Naive thymus-derived CD4-positive, alpha-beta T cell (primary cell): ENCODE data around the gene UBXN11. TPM values are rescaled to one million over a fixed set of nuclear protein-coding genes. Genes with fewer than 3 reads are reported as not detected.
A peak's percentile ranks its signal among the peaks of the same experiment; 100 is the strongest.
"Not testable (repeated sequence)": the region's sequence is repeated elsewhere in the genome, so short reads cannot be mapped to it uniquely, and the experiment has no call there.

Source experiments
- ATAC-seq: fragments of 150-1000 bp; cut with Tn5 transposase; 2 replicates; pipeline ENCODE4 v1.10.0; 2021; ENCODE audit warnings: mild to moderate bottlenecking, moderate library complexity
- CTCF ChIA-PET: fragments of 350-600 bp; sonication (Branson Sonifier 250); formaldehyde crosslinking; loops from one replicate; lab custom pipeline; 2021; ENCODE audit warnings: antibody characterized with exemption; lab: Charles Lee
- POLR2A ChIA-PET: fragments of 350-600 bp; sonication (Branson Sonifier 250); formaldehyde crosslinking; loops from one replicate; lab custom pipeline; 2021; ENCODE audit warnings: antibody characterized with exemption, inconsistent platforms; lab: Charles Lee
- DNase-seq, 9 donors: peaks; one replicate each; pipeline versions ENCODE4 v3.0.0 to v3.0.0-alpha.2; 2020 to 2022; ENCODE audit warnings: mixed read lengths in 1 of 9
- H3K27ac ChIP-seq: one replicate; pipeline ENCODE4 v1.7.0; 2013; ENCODE audit warnings: mild to moderate bottlenecking, low read depth, low read length, moderate library complexity
- H3K27me3 ChIP-seq, 2 donors: one replicate each; pipeline ENCODE4 v1.7.0; 2013; ENCODE audit warnings: low read length in 2 of 2, mild to moderate bottlenecking in 2 of 2, moderate library complexity in 2 of 2; ENCODE audit not compliant: control insufficient read depth in 2 of 2, insufficient read depth in 2 of 2
- H3K36me3 ChIP-seq, 3 experiments: 1 replicate in 2 of 3; 2 replicates in 1 of 3; pipeline ENCODE4 v1.7.0; 2013; ENCODE audit warnings: low read length in 3 of 3, mild to moderate bottlenecking in 3 of 3, moderate library complexity in 1 of 3; ENCODE audit not compliant: insufficient read depth in 3 of 3, control insufficient read depth in 2 of 3
- H3K4me1 ChIP-seq, 2 donors: one replicate each; pipeline ENCODE4 v1.7.0; 2013; ENCODE audit warnings: low read length in 2 of 2, mild to moderate bottlenecking in 2 of 2, moderate library complexity in 1 of 2; ENCODE audit not compliant: control insufficient read depth in 2 of 2, insufficient read depth in 2 of 2
- H3K4me3 ChIP-seq: 2 replicates; pipeline ENCODE4 v1.7.0; 2013; ENCODE audit warnings: mild to moderate bottlenecking, low read length
- H3K9me3 ChIP-seq, 3 experiments: 1 replicate in 2 of 3; 2 replicates in 1 of 3; pipeline ENCODE4 v1.7.0; 2013; ENCODE audit warnings: low read length in 3 of 3; ENCODE audit not compliant: control insufficient read depth in 2 of 3
- H3K27ac Mint-ChIP-seq, 9 donors: one replicate each; pipeline ENCODE4 v1.8.0; 2020 to 2022; ENCODE audit warnings: mixed read lengths in 9 of 9, mild to moderate bottlenecking in 8 of 9, moderate library complexity in 5 of 9, inconsistent platforms in 2 of 9
- H3K27me3 Mint-ChIP-seq, 5 donors: one replicate each; pipeline ENCODE4 v1.8.0; 2021 to 2022; ENCODE audit warnings: mixed read lengths in 5 of 5, mild to moderate bottlenecking in 1 of 5
- H3K36me3 Mint-ChIP-seq, 5 donors: one replicate each; pipeline ENCODE4 v1.8.0; 2020 to 2022; ENCODE audit warnings: mixed read lengths in 5 of 5, mild to moderate bottlenecking in 3 of 5, inconsistent platforms in 1 of 5
- H3K4me1 Mint-ChIP-seq, 7 donors: one replicate each; pipeline ENCODE4 v1.8.0; 2020 to 2022; ENCODE audit warnings: mixed read lengths in 7 of 7, mild to moderate bottlenecking in 3 of 7, inconsistent platforms in 1 of 7
- H3K4me3 Mint-ChIP-seq, 10 donors: one replicate each; pipeline ENCODE4 v1.8.0; 2020 to 2022; ENCODE audit warnings: mild to moderate bottlenecking in 10 of 10, mixed read lengths in 10 of 10, moderate library complexity in 6 of 10, inconsistent platforms in 2 of 10
- H3K9me3 Mint-ChIP-seq, 11 donors: one replicate each; pipeline ENCODE4 v1.8.0; 2020 to 2022; ENCODE audit warnings: mixed read lengths in 11 of 11, mild to moderate bottlenecking in 4 of 11, inconsistent platforms in 1 of 11, moderate library complexity in 1 of 11
- intact Hi-C, 2 donors: fragments of 100-400 bp; cut with micrococcal nuclease; formaldehyde crosslinking; loops; one replicate each; pipeline ENCODE4 v1.15.1; 2023
- polyA plus RNA-seq, 2 donors: library from polyadenylated mRNA; unstranded; fragments of 300-500 nt; fragmentation: Illumina TruSeq; gene quantifications; one replicate each; pipeline ENCODE4 v1.2.3, GENCODE V29; 2021
- total RNA-seq, 6 experiments: library from RNA in 5 of 6; stranded (reverse) in 5 of 6; gene quantifications; 1 replicate in 5 of 6; 2 replicates in 1 of 6; pipeline ENCODE4 v1.2.3 and lab custom pipeline; 2021 to 2026

UBXN11 gene
- total and polyA plus RNA-seq, 7 experiments from 2014 or later, result 10.5 to 131 (median 49.6) TPM

DNA sequence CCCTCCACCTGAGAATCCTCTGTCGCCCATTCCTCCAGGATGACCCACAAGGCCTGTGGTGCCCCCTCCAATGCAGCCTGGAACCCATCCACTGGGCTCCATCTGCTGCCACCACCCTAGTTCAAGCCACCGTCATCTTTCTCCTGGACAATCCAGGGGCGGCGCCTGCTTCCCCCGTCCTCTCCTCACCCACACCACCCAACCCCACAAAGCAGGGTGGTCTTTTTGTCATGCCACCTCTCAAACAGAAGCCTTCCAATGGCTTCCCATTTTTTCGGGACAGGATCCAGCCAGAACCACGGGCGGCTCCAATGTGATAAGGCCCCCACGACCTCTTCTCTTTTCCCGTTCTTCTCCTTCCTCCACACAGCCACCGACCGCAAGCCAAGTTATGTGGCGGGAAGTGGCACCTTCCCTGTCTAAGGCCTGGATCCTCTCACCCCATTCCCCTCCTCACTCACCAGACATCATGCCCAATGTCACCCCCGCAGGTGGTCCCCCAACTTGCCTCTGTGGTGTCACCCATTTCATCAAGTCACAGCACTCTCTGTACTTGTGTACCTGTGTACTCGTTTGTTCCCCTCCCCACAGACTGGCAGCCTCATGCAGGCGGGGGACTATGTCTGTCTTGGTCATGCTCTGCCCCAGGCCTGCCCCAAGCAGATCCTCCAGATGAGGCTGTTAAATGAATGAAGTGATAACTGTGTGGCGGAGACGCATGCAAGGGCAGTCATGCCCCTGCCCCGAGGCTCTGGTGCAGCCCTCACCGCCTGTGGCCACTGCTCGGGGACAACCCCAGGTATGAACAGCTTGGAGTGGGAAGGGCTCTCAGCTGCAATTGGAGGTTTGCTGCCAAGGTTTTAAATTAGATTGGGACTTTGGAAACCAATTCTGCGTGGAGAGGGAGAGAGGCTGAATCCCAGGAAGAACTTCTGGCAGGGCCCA lies 11.0 kb downstream of the UBXN11 start:
- H3K4me1 Mint-ChIP-seq, result peaks cover 14 to 64% (median 47%) of the 10 kb centered on the region in 7 donors
- no peaks in the 10 kb centered on the region for H3K9me3 Mint-ChIP-seq
- ChIA-PET CTCF (interaction anchor here (0.5 to 0.8 kb wide), 2 partner anchors 12 to 1331 kb away, joined by 3 to 4 read pairs; no protein-coding TSS in a partner anchor), POLR2A (interaction anchor here (2.4 to 26.8 kb wide), 3 partner anchors 13 to 23 kb away, joined by 13 to 1967 read pairs (median 45); partner anchors contain the start of genes CD52 and UBXN11)
- no peaks in the 10 kb centered on the region for H3K27me3 Mint-ChIP-seq
- H3K36me3 Mint-ChIP-seq, result peaks cover 0 to 25% (median 3%) of the 10 kb centered on the region in 5 donors
- H3K27ac Mint-ChIP-seq, result peak overlapping the region in 7 of 9 donors; percentile 39 to 96 (median 78)
- ATAC-seq (no peak), DNase-seq (no peak)
- Histone ChIP-seq H3K9me3 (no peaks in the 10 kb centered on the region), H3K4me3 (no peak overlapping the region), H3K4me1 (peaks cover 19 to 29% of the 10 kb centered on the region in 2 donors), H3K27me3 (no peaks in the 10 kb centered on the region), H3K27ac (no peak overlapping the region), H3K36me3 (peaks cover 0 to 18% (median 0%) of the 10 kb centered on the region in 3 experiments)
- intact Hi-C loops, result no loop called here
- no peak overlapping the region for H3K4me3 Mint-ChIP-seq

GRCh38 chr1:26293911-26294463 lies 12.4 kb downstream of the UBXN11 start:
- Mint-ChIP-seq H3K4me1 (peaks cover 23 to 66% (median 51%) of the 10 kb centered on the region in 7 donors), H3K27ac (peak overlapping the region in 4 of 9 donors; percentile 39 to 96 (median 63)), H3K36me3 (peaks cover 0 to 25% (median 3%) of the 10 kb centered on the region in 5 donors), H3K4me3 (peak overlapping the region in 1 of 10 donors; percentile 16), H3K27me3 (no peaks in the 10 kb centered on the region), H3K9me3 (no peaks in the 10 kb centered on the region)
- Histone ChIP-seq H3K27ac (no peak overlapping the region), H3K27me3 (no peaks in the 10 kb centered on the region), H3K4me1 (peaks cover 34 to 44% of the 10 kb centered on the region in 2 donors), H3K4me3 (no peak overlapping the region), H3K36me3 (peaks cover 0 to 18% (median 0%) of the 10 kb centered on the region in 3 experiments), H3K9me3 (no peaks in the 10 kb centered on the region)
- intact Hi-C loops, result no loop called here
- POLR2A ChIA-PET, result interaction anchor here (0.7 to 26.8 kb wide), 3 partner anchors 15 to 79 kb away, joined by 3 to 1967 read pairs (median 109); partner anchors contain the start of genes CD52, SH3BGRL3 and UBXN11
- ATAC-seq (no peak), DNase-seq (no peak)
- CTCF ChIA-PET, result interaction anchor here (0.7 to 1.3 kb wide), 4 partner anchors 10 to 27 kb away, joined by 3 read pairs; no protein-coding TSS in a partner anchor

GRCh38 chr1:26292735-26293134 lies 13.7 kb downstream of the UBXN11 start:
- H3K27me3 ChIP-seq, H3K9me3 ChIP-seq, H3K4me3 ChIP-seq, intact Hi-C loops, H3K27me3 Mint-ChIP-seq, DNase-seq, ATAC-seq, H3K9me3 Mint-ChIP-seq, H3K4me3 Mint-ChIP-seq: not testable (repeated sequence)
- Mint-ChIP-seq H3K27ac (peak overlapping the region; percentile 13 to 97 (median 94)), H3K4me1 (peaks cover 35 to 78% (median 63%) of the 10 kb centered on the region in 7 donors), H3K36me3 (peaks cover 0 to 25% (median 3%) of the 10 kb centered on the region in 5 donors)
- POLR2A ChIA-PET, result interaction anchor here (0.9 to 26.8 kb wide), 3 partner anchors 8 to 21 kb away, joined by 3 to 1967 read pairs (median 109); partner anchors contain the start of genes CD52, SH3BGRL3 and UBXN11
- CTCF ChIA-PET, result interaction anchor here (1.1 to 1.3 kb wide), 3 partner anchors 15 to 26 kb away, joined by 3 to 6 read pairs (median 4); no protein-coding TSS in a partner anchor
- peaks cover 0 to 18% (median 0%) of the 10 kb centered on the region in 3 experiments for H3K36me3 ChIP-seq
- peak overlapping the region; percentile 40 for H3K27ac ChIP-seq
- peaks cover 46 to 57% of the 10 kb centered on the region in 2 donors for H3K4me1 ChIP-seq

DNA sequence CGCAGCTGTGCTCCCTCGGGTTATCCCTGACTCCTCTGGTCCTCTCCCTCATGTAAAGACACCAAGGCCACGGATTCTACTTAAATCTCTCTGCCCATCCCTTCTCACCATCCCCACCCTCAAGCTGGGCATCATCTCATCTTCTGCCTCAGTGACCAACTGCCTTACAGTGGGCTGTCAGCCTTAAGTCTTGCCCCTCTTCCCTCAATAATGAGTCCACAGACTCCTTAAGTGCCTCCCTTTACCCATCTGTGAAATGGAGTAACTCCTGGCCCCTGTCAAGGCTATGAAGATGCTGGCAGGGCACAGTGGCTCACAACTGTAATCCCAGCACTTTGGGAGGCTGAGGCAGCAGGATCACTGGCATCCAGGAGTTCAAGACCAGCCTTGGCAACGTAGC lies 14.5 kb downstream of the UBXN11 start:
- H3K9me3 Mint-ChIP-seq, result no peaks in the 10 kb centered on the region
- H3K4me1 Mint-ChIP-seq, result peaks cover 43 to 86% (median 71%) of the 10 kb centered on the region in 7 donors
- CTCF ChIA-PET, result no interaction called here
- Histone ChIP-seq H3K9me3 (no peaks in the 10 kb centered on the region), H3K27ac (peak overlapping the region; percentile 86), H3K4me3 (no peak overlapping the region), H3K4me1 (peaks cover 54 to 65% of the 10 kb centered on the region in 2 donors), H3K27me3 (no peaks in the 10 kb centered on the region), H3K36me3 (peaks cover 0 to 13% (median 0%) of the 10 kb centered on the region in 3 experiments)
- H3K36me3 Mint-ChIP-seq, result peaks cover 0 to 25% (median 3%) of the 10 kb centered on the region in 5 donors
- no peaks in the 10 kb centered on the region for H3K27me3 Mint-ChIP-seq
- POLR2A ChIA-PET, result interaction anchor here (10.1 to 26.8 kb wide), 2 partner anchors 13 to 22 kb away, joined by 109 to 1967 read pairs; partner anchors contain the start of genes CD52, SH3BGRL3 and UBXN11
- DNase-seq (no peak), ATAC-seq (no peak)
- peak overlapping the region in 7 of 10 donors; percentile 17 to 81 (median 58) for H3K4me3 Mint-ChIP-seq
- peak overlapping the region; percentile 85 to 99 (median 96) for H3K27ac Mint-ChIP-seq
- intact Hi-C loops, result no loop called here

- DNase-seq (no peak), ATAC-seq (no peak)
- ChIA-PET CTCF (interaction anchor here (1.1 kb wide), 1 partner anchor 8 kb away, joined by 3 read pairs; no protein-coding TSS in a partner anchor), POLR2A (interaction anchor here (10.1 to 26.8 kb wide), 2 partner anchors 13 to 22 kb away, joined by 109 to 1967 read pairs; partner anchors contain the start of genes CD52, SH3BGRL3 and UBXN11)
- Histone ChIP-seq H3K36me3 (peaks cover 0 to 8% (median 0%) of the 10 kb centered on the region in 3 experiments), H3K9me3 (no peaks in the 10 kb centered on the region), H3K27me3 (no peaks in the 10 kb centered on the region), H3K4me3 (no peak overlapping the region), H3K4me1 (peaks cover 59 to 70% of the 10 kb centered on the region in 2 donors), H3K27ac (peak overlapping the region; percentile 86)
- Mint-ChIP-seq H3K36me3 (peaks cover 0 to 24% (median 3%) of the 10 kb centered on the region in 5 donors), H3K9me3 (no peaks in the 10 kb centered on the region), H3K4me1 (peaks cover 46 to 90% (median 74%) of the 10 kb centered on the region in 7 donors), H3K27ac (peak overlapping the region; percentile 85 to 99 (median 96)), H3K27me3 (no peaks in the 10 kb centered on the region), H3K4me3 (peak overlapping the region in 5 of 10 donors; percentile 17 to 78 (median 58))
- intact Hi-C loops, result no loop called here
Measured at GRCh38 chr1:26291433-26291832, 15.0 kb downstream of the UBXN11 start.
